ENCODE data around the gene SLCO2B1.

Gene SLCO2B1

DNA sequence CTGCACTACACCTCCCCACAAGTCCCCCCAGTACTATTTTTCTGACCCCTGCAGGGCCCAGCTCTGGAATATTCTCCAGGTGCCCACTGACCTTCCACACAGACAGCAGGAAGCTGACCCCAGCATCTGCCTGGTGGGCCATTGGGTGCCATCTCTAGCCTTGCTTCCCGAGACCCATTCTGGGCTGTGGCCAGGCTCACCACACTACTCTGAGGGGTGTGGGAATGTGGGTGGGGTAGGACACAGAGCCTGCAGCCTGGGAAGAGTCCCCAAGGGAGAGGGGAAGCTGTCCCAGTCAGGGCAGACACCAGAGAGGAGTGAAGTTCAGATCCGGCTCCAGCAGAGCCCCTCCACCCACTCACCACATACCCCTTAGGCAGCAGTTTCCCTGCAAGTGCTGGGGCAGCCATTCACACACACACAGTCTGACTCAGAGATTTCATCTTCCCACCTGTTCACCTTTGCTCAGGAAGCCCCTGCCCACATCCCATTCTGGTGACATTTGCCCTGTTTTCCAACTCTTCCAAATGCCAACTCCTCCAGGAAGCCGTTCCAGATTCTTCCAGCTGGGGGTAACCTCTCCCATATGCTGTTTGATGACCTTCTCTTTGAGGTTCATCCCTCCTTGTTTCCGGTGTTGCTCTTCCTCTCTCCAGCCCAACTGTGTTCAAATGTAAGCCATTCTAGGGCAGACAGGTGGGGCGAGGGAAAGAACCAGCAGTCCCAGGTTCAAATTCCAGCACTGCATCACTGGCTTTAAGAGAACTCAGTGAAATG, 1.9 kb downstream of the SLCO2B1 start:
- Histone ChIP-seq H3K4me2 (ENCODE audit: insufficient read depth, low read length) (no peak overlapping the region), H3K9ac (ENCODE audit: low read depth, low read length) (no peak overlapping the region), H3K4me3 (ENCODE audit: low read depth in 1 of 2, low read length in 2 of 2) (no peak overlapping the region), H2AFZ (ENCODE audit: low read depth, low read length) (no peak overlapping the region), H3K36me3 (ENCODE audit: insufficient read depth, low read length) (no peaks in the 10 kb centered on the region), H3K4me1 (ENCODE audit: insufficient read depth, low read length) (no peaks in the 10 kb centered on the region), H3K79me2 (ENCODE audit: insufficient read depth, low read length) (no peaks in the 10 kb centered on the region), H3K27ac (ENCODE audit: low read length) (no peak overlapping the region), H3K27me3 (ENCODE audit: insufficient read depth, low read length, poor library complexity) (peaks cover 2% of the 10 kb centered on the region), H3K9me3 (ENCODE audit: insufficient read depth, low read length, severe bottlenecking) (no peaks in the 10 kb centered on the region), H4K20me1 (ENCODE audit: insufficient read depth, low read length) (peaks cover 3% of the 10 kb centered on the region; the same call in 1 of the 2 replicates)
- DNase-seq (no peak), ATAC-seq (ENCODE audit: insufficient read depth, low read depth) (no peak)
- TF ChIP-seq, protein P1, sequence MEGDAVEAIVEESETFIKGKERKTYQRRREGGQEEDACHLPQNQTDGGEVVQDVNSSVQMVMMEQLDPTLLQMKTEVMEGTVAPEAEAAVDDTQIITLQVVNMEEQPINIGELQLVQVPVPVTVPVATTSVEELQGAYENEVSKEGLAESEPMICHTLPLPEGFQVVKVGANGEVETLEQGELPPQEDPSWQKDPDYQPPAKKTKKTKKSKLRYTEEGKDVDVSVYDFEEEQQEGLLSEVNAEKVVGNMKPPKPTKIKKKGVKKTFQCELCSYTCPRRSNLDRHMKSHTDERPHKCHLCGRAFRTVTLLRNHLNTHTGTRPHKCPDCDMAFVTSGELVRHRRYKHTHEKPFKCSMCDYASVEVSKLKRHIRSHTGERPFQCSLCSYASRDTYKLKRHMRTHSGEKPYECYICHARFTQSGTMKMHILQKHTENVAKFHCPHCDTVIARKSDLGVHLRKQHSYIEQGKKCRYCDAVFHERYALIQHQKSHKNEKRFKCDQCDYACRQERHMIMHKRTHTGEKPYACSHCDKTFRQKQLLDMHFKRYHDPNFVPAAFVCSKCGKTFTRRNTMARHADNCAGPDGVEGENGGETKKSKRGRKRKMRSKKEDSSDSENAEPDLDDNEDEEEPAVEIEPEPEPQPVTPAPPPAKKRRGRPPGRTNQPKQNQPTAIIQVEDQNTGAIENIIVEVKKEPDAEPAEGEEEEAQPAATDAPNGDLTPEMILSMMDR (IDR thresholded peaks at IDR 0.05; ENCODE audit: borderline replicate concordance, extremely low read depth, low read length, poor library complexity, severe bottlenecking), result no peak
- no peak for TF ChIP-seq EZH2 (IDR thresholded peaks at IDR 0.05; ENCODE audit: borderline replicate concordance, low read depth, low read length, severe bottlenecking)

DNA sequence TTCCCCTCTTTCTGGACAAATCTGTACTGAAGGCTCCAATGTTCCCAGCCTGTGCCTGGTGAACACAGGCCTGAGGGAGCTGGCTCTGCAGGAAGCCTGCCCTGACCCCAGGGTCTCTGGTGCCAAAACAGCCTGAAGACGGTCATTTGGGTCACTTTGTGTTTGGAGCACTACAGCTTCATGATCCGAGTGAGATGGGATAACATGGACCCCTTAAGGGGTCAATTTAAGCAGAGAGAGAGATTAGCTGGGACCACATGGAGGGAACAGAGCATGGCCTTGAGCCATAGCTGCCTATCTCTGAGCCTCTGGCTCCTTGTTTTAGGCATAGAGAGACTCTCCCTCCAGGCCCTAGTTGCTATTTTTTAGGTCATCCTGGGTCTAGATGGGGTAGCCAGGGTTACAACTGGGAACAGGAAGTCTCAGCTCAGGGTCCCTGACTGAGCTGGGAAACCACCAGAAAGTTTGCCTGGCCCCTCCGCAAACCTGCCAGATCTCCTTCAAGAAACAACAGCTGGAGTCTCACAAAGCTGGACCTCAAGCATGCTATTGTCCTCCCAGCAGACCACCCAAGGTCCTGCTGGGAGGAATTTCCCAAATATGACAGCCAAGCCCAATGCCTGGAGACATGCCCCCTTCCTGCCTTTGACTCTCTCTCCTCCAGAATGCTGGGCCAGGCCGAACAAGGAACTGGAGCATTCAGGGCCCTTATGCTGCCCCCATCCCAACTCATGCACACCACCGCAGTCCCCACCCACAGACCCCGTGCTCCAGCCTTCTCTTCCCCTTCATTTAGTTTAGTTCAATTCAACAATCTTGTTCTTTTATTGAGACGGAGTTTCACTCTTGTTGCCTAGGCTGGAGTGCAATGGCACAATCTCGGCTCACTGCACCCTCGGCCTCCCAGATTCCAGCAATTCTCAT, 4.0 kb downstream of the SLCO2B1 start:
- H3K4me3 ChIP-seq (ENCODE audit: low read depth in 1 of 2, low read length in 2 of 2), result no peak overlapping the region
- peaks cover 3% of the 10 kb centered on the region; the same call in 1 of the 2 replicates for H4K20me1 ChIP-seq (ENCODE audit: insufficient read depth, low read length)
- no peaks in the 10 kb centered on the region for H3K36me3 ChIP-seq (ENCODE audit: insufficient read depth, low read length)
- ATAC-seq (ENCODE audit: insufficient read depth, low read depth) (no peak), DNase-seq (no peak)
- H3K79me2 ChIP-seq (ENCODE audit: insufficient read depth, low read length), result no peaks in the 10 kb centered on the region
- no peak overlapping the region for H3K4me2 ChIP-seq (ENCODE audit: insufficient read depth, low read length)
- H3K27ac ChIP-seq (ENCODE audit: low read length), result no peak overlapping the region
- H3K9ac ChIP-seq (ENCODE audit: low read depth, low read length), result no peak overlapping the region
- no peaks in the 10 kb centered on the region for H3K9me3 ChIP-seq (ENCODE audit: insufficient read depth, low read length, severe bottlenecking)
- no peaks in the 10 kb centered on the region for H3K4me1 ChIP-seq (ENCODE audit: insufficient read depth, low read length)
- no peak for TF ChIP-seq EZH2 (IDR thresholded peaks at IDR 0.05; ENCODE audit: borderline replicate concordance, low read depth, low read length, severe bottlenecking)
- TF ChIP-seq, protein P1 (IDR thresholded peaks at IDR 0.05; ENCODE audit: borderline replicate concordance, extremely low read depth, low read length, poor library complexity, severe bottlenecking), result no peak
- H2AFZ ChIP-seq (ENCODE audit: low read depth, low read length), result no peak overlapping the region
- peaks cover 2% of the 10 kb centered on the region for H3K27me3 ChIP-seq (ENCODE audit: insufficient read depth, low read length, poor library complexity)

DNA sequence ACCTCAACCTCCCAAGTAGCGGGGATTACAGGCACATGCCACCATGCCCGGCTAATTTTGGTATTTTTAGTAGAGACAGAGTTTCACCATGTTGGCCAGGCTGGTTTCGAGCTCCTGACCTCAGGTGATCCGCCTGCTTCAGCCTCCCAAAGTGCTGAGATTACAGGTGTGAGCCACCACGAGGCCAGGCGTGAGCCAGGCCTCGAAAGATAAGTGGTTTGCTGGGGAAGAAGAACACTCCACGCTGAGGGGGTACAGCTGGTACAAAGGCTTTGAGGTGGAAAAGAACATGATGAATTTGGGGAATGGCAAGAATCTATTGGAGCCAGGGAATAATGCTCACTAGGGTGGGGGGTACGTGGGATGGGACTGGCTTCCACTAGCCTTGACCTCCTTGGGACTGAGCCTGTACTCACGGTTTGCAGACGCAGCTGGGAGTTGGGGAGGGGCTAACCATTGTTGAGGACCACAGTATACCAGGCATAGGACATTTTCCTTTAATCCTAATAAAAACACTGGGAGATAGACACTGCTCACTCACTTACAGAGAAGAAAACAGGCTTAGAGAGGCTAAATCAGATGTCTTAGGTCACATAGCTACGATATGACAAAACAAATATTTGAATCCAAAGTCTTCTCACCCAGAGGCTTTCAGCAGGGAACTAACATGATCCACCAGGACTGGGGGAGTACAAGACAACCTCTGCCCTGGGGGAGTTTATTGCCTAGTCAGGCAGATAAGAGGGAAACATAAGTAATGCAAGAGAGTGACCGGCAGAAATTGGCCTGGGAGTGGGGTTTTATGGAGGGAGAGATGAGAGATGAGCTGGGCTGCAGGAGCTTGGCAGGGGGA, 4.9 kb downstream of the SLCO2B1 start:
- H3K9ac ChIP-seq (ENCODE audit: low read depth, low read length), result no peak overlapping the region
- DNase-seq, result no peak
- H3K4me1 ChIP-seq (ENCODE audit: insufficient read depth, low read length), result no peaks in the 10 kb centered on the region
- TF ChIP-seq EZH2 (IDR thresholded peaks at IDR 0.05; ENCODE audit: borderline replicate concordance, low read depth, low read length, severe bottlenecking), result no peak
- TF ChIP-seq, protein P1 (IDR thresholded peaks at IDR 0.05; ENCODE audit: borderline replicate concordance, extremely low read depth, low read length, poor library complexity, severe bottlenecking), result no peak
- no peak overlapping the region for H2AFZ ChIP-seq (ENCODE audit: low read depth, low read length)
- H3K27me3 ChIP-seq (ENCODE audit: insufficient read depth, low read length, poor library complexity), result no peaks in the 10 kb centered on the region
- no peak overlapping the region for H3K4me3 ChIP-seq (ENCODE audit: low read depth in 1 of 2, low read length in 2 of 2)
- no peak overlapping the region for H3K27ac ChIP-seq (ENCODE audit: low read length)
- peaks cover 3% of the 10 kb centered on the region; the same call in 1 of the 2 replicates for H4K20me1 ChIP-seq (ENCODE audit: insufficient read depth, low read length)
- no peak for ATAC-seq (ENCODE audit: insufficient read depth, low read depth)
- no peaks in the 10 kb centered on the region for H3K79me2 ChIP-seq (ENCODE audit: insufficient read depth, low read length)
- no peaks in the 10 kb centered on the region for H3K36me3 ChIP-seq (ENCODE audit: insufficient read depth, low read length)
- no peaks in the 10 kb centered on the region for H3K9me3 ChIP-seq (ENCODE audit: insufficient read depth, low read length, severe bottlenecking)
- no peak overlapping the region for H3K4me2 ChIP-seq (ENCODE audit: insufficient read depth, low read length)
